ENCODE measurements around the gene TMEM234.

TMEM234 gene

GRCh38 chr1:32239337-32239736 is 17.2 kb upstream of the TMEM234 start:
- no peak for DNase-seq

GRCh38 chr1:32234792-32235191 is 12.6 kb upstream of the TMEM234 start:
- DNase-seq, result no peak

GRCh38 chr1:32232558-32233304 is 10.6 kb upstream of the TMEM234 start:
- no peak for DNase-seq

GRCh38 chr1:32231843-32232432 is 9.8 kb upstream of the TMEM234 start:
- DNase-seq, result no peak

GRCh38 chr1:32228771-32229170 is 6.6 kb upstream of the TMEM234 start:
- DNase-seq, result no peak

GRCh38 chr1:32224285-32224684 is 2.1 kb upstream of the TMEM234 start:
- DNase-seq, result no peak

GRCh38 chr1:32223683-32224082 is 1.5 kb upstream of the TMEM234 start:
- DNase-seq, result no peak

GRCh38 chr1:32221581-32221979 is 573 bp downstream of the TMEM234 start:
- no peak for DNase-seq

- DNase-seq, result no peak
Observed at GRCh38 chr1:32220746-32221580, 1.2 kb downstream of the TMEM234 start.

- no peak for DNase-seq
Observed at GRCh38 chr1:32219022-32219421, 3.1 kb downstream of the TMEM234 start.

GRCh38 chr1:32216566-32216965 is 5.6 kb downstream of the TMEM234 start:
- no peak for DNase-seq

GRCh38 chr1:32215629-32216480 is 6.3 kb downstream of the TMEM234 start:
- DNase-seq, result peak; percentile 35

GRCh38 chr1:32208891-32209328 is 13.2 kb downstream of the TMEM234 start, which contains the start of gene DCDC2B:
Gene DCDC2B, plus strand, starts transcription at chr1:32209089. Its CDS starts 5 bp downstream, at chr1:32209094.
- DNase-seq, result no peak

- DNase-seq, result no peak
Observed at GRCh38 chr1:32208469-32208868, 13.7 kb downstream of the TMEM234 start.

GRCh38 chr1:32205401-32206370 is 16.5 kb downstream of the TMEM234 start, which contains the start of gene IQCC:
Gene IQCC, plus strand, starts transcription at chr1:32205671. Its CDS starts 11 bp downstream, at chr1:32205682.
- DNase-seq, result peak; percentile 77

GRCh38 chr1:32204943-32205361 is 17.2 kb downstream of the TMEM234 start:
- no peak for DNase-seq

GRCh38 chr1:32201011-32201855 is 20.9 kb downstream of the TMEM234 start:
- peak; percentile 59 for DNase-seq

GRCh38 chr1:32200226-32201010 is 21.7 kb downstream of the TMEM234 start, which contains the start of gene CCDC28B:
Gene CCDC28B, plus strand, starts transcription at chr1:32200595. Its CDS starts 1,341 bp downstream, at chr1:32201936.
- peak; percentile 34 for DNase-seq

- DNase-seq, result no peak
Observed at GRCh38 chr1:32199717-32200072, 22.5 kb downstream of the TMEM234 start.
